GM06990 (cell line): ENCODE data around the gene SNTG2.

ENCODE experiments used
- DNase-seq: peaks from one replicate; pipeline ENCODE4 v3.0.0-alpha.2; 2011; ENCODE audit not compliant: insufficient read length; ENCODE audit errors: extremely low read depth
- H3K27me3 ChIP-seq: replicated peaks from 2 replicates; pipeline ENCODE4 v1.6.0; 2011; ENCODE audit warnings: low read length; ENCODE audit not compliant: control insufficient read depth, insufficient read depth
- H3K36me3 ChIP-seq: 2 replicates; pipeline ENCODE4 v1.5.1; 2011; ENCODE audit warnings: low read length; ENCODE audit not compliant: control insufficient read depth, insufficient read depth
- H3K4me3 ChIP-seq: replicated peaks from 2 replicates; pipeline ENCODE4 v1.5.1; 2011; ENCODE audit warnings: low read depth, mild to moderate bottlenecking, control low read depth, low read length
- TF ChIP-seq, protein P1 (sequence below): IDR thresholded peaks from 2 replicates; pipeline ENCODE4 v1.5.1; 2011; ENCODE audit warnings: low read length, control low read depth, mild to moderate bottlenecking, inconsistent platforms; ENCODE audit not compliant: insufficient read depth, poor library complexity, severe bottlenecking

Gene SNTG2

GRCh38 chr2:985317-985898, 34.8 kb downstream of the SNTG2 start:
- H3K27me3 ChIP-seq = no peaks in the 10 kb centered on the region
- no peaks in the 10 kb centered on the region for H3K36me3 ChIP-seq
- TF ChIP-seq, protein P1, sequence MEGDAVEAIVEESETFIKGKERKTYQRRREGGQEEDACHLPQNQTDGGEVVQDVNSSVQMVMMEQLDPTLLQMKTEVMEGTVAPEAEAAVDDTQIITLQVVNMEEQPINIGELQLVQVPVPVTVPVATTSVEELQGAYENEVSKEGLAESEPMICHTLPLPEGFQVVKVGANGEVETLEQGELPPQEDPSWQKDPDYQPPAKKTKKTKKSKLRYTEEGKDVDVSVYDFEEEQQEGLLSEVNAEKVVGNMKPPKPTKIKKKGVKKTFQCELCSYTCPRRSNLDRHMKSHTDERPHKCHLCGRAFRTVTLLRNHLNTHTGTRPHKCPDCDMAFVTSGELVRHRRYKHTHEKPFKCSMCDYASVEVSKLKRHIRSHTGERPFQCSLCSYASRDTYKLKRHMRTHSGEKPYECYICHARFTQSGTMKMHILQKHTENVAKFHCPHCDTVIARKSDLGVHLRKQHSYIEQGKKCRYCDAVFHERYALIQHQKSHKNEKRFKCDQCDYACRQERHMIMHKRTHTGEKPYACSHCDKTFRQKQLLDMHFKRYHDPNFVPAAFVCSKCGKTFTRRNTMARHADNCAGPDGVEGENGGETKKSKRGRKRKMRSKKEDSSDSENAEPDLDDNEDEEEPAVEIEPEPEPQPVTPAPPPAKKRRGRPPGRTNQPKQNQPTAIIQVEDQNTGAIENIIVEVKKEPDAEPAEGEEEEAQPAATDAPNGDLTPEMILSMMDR = no peak
- DNase-seq = no peak
- no peak overlapping the region for H3K4me3 ChIP-seq

DNA sequence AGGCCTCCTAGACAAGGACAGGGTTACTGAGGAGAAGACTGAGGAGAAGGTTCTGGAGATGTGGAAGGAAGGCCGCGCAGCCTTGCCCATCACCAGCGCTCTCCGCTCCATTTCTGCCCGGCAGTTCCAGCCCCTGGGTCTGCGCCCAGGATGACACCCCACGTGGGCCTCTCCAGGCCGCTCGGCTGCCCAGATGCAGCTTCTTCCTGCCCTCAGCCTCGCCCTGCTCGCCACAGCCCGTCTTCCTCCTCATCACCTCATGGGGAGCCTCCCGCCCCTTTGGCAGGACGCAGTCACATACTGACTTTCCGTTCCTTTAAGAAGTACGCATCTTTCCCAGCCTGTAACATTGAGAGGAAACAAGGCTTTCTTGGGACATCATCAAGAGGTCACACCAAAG, 37.1 kb downstream of the SNTG2 start:
- TF ChIP-seq, protein P1 = no peak
- Histone ChIP-seq H3K4me3 (no peak overlapping the region), H3K27me3 (no peaks in the 10 kb centered on the region), H3K36me3 (no peaks in the 10 kb centered on the region)
- no peak for DNase-seq

GRCh38 chr2:989781-990467, 39.3 kb downstream of the SNTG2 start:
- TF ChIP-seq, protein P1 = no peak
- Histone ChIP-seq H3K27me3 (no peaks in the 10 kb centered on the region), H3K36me3 (no peaks in the 10 kb centered on the region), H3K4me3 (no peak overlapping the region)
- DNase-seq = no peak

DNA sequence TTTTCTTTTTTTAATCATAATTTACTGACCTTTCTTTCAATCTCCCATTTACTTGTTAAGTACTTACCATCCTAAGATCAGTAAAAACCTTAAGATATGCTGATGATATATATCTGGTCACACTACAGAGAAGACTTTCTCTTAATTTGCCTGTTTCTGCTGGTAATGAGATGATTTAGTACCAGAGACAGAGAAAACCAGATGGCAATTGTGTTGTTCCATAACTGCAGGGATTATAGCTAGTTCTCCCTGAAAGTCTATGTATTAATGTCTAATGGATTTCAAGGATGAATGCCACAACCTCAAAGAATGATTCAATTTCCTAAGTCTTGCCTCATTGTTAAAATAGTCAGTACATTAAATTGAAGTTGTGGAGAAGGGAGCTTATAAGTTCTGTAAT, 40.3 kb downstream of the SNTG2 start:
- DNase-seq = no peak
- TF ChIP-seq, protein P1 = no peak
- H3K36me3 ChIP-seq = no peaks in the 10 kb centered on the region
- H3K4me3 ChIP-seq = no peak overlapping the region
- H3K27me3 ChIP-seq = no peaks in the 10 kb centered on the region

GRCh38 chr2:1002350-1002749, 51.7 kb downstream of the SNTG2 start:
- H3K27me3 ChIP-seq = no peaks in the 10 kb centered on the region
- TF ChIP-seq, protein P1 = no peak
- no peak overlapping the region for H3K4me3 ChIP-seq
- no peak for DNase-seq
- no peaks in the 10 kb centered on the region for H3K36me3 ChIP-seq
